NCI-H345 treated with DMSO at 0.1 percent for 48 hours (cell line): ENCODE measurements around the gene TCTA.

Experiments used
- DNase-seq: peaks from one replicate; lab custom pipeline; 2025; ENCODE audit not compliant: unreplicated experiment; lab: John Stamatoyannopoulos, UW

The TCTA gene

GRCh38 chr3:49410066-49410845 lies 2.0 kb upstream of the TCTA start:
- DNase-seq = no peak

GRCh38 chr3:49410846-49411534 lies 1.2 kb upstream of the TCTA start:
- no peak for DNase-seq

GRCh38 chr3:49411535-49411967 lies 672 bp upstream of the TCTA start:
- DNase-seq = no peak

- no peak for DNase-seq
Observed at GRCh38 chr3:49412632-49413337, 562 bp downstream of the TCTA start.

- no peak for DNase-seq
Observed at GRCh38 chr3:49413338-49413734, 1.1 kb downstream of the TCTA start.

DNA sequence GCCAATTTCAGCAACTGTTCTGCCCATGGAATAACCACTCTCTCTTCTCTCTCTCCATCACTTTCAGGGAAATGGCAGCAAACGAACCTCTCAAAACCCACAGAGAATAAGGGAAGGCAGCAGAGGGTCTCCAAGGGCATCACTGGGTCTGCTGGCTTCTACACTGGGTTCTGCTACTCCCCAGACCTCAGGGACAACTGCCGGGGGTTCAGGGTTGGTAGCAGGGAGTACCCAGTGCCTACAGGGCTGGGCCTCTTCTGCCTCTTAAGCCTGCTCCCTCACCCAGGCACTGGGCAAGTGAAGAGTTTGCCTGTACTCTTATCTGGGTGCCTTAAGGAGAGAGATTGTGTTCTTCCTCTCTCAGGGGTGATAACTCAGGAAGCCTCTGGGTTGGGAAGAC lies 2.5 kb downstream of the TCTA start:
- DNase-seq = no peak

- no peak for DNase-seq
Observed at GRCh38 chr3:49415931-49416601, 3.8 kb downstream of the TCTA start.

GRCh38 chr3:49416867-49417266 lies 4.6 kb downstream of the TCTA start:
- no peak for DNase-seq

DNA sequence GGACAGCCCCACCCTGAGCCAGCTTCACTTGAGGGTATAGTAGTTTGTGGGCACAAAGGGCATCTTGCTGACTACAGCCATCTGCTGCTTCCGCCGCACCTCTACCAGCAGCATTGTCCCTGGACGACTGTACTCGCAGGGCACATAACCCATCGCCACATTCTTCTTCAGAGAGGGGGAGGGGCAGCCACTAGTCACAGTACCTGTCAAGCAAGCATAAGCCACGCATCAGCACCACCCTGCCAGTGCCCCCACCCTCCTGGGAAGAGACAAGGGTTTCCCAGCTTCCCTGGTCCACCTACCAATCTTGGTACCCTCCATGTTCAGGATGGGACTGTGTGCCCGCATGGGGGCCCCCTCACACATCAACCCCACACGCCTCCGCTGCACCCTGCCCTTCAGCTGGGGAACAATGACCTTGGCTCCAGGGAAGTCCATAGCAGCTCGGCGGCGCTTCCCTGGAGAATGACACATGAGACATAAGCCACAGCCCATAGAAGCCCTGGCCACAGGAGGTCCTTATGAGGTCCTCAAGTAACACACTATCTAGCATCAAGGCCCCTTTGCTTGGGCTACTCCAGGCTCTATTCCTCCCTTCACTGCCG lies 5.4 kb downstream of the TCTA start:
- DNase-seq = no peak

DNA sequence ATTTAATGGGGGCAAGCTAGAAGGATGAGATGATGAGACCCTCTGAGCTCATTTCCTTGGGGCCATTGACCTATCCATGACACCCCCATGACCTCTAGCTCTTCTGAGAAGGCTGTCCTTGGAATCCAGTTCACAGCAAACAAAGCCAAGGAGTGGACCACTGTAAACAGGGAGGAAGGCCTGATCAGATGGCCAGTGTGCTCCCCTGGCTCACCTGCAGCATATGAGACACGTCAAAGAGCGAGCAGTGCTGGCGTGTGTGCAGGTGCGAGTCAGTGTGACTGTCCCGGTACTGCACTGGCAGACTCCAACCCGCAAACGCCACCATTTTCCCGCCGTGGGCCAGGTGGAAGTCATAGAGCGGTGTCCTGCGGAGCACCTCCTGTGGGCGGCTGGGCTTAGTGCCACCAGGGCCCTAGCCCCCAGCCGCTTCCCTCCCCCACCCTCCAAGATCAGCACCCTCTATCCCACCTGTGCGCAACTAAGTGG lies 9.7 kb downstream of the TCTA start:
- no peak for DNase-seq

GRCh38 chr3:49422379-49423248 lies 10.4 kb downstream of the TCTA start, which contains the start of gene AMT:
Gene AMT, minus strand, starts transcription at chr3:49422473. Its CDS starts 23 bp downstream, at chr3:49422450.
- no peak for DNase-seq

DNA sequence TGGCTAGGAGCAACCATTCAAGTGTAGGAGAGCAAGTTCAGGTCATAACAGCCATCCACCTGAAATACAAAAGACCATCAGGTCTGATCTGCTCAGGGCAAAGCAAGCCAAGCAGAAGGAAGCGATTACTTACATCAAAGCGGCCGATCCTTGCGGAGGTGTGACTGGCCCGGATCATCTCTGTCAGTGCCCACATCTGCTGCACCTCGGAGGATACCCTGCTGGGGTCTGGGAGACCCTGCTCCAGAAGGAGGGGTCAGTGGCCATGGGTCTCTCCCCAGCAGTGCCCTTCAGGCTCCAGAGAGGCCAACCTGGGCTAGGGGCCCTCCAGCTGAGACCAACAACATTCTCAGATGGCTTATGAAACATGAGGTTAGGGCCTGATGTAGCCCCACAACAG lies 12.6 kb downstream of the TCTA start:
- DNase-seq = no peak

- DNase-seq = no peak
Observed at GRCh38 chr3:49427586-49427985, 15.4 kb downstream of the TCTA start.

- DNase-seq = no peak
Observed at GRCh38 chr3:49428752-49429080, 16.5 kb downstream of the TCTA start.

DNA sequence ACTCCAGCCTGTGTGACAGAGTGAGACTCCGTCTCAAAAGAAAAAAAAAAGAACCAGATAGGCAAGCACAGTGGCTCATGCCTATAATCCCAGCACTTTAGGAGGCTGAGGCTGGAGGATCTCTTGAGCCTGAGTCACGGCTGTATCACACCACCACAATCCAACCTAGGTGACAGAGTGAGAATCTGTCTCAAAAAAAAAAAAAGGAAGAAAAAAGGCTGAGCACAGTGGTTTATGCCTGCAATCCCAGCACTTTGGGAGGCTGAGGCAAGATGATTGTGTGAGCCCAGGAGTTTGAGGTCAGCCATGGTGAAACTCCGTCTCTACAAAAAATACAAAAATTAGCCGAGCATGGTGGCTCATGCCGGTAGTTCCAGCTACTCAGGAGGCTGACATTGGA lies 22.5 kb downstream of the TCTA start:
- DNase-seq = no peak

DNA sequence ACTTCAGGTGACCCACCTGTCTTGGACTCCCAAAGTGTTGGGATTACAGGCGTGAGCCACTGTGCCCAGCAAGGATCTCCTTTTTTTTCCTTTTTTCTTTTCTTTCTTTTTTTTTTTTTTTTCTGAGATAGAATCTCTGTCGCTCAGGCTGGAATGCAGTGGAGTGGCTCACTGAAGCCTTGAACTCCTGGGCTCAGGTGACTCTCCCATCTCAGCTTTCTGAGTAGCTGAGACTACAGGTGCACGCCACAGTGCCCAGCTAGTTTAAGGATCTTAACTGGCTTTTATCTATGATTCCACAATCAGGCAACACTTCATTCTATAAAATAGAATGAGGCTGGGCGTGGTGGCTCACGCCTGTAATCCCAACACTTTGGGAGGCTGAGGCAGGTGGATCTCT lies 33.2 kb downstream of the TCTA start:
- no peak for DNase-seq

DNA sequence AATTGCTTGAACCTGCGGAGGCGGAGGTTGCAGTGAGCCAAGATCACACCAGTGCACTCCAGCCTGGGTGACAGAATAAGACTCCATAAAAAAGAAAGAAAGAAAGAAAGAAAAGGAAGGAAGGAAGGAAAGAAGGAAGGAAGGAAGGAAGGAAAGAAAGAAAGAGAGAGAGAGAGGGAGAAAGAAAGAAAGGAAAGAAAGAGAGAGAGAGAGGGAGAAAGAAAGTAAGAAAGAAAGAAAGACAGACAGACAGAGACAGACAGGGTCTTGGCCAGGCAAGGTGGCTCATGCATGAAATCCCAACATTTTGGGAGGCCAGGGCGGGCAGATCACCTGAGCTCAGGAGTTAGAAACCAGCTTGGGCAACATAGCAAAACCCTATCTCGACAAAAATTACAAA lies 41.4 kb downstream of the TCTA start:
- DNase-seq = no peak

GRCh38 chr3:49454458-49454857 lies 42.2 kb downstream of the TCTA start:
- DNase-seq = no peak

DNA sequence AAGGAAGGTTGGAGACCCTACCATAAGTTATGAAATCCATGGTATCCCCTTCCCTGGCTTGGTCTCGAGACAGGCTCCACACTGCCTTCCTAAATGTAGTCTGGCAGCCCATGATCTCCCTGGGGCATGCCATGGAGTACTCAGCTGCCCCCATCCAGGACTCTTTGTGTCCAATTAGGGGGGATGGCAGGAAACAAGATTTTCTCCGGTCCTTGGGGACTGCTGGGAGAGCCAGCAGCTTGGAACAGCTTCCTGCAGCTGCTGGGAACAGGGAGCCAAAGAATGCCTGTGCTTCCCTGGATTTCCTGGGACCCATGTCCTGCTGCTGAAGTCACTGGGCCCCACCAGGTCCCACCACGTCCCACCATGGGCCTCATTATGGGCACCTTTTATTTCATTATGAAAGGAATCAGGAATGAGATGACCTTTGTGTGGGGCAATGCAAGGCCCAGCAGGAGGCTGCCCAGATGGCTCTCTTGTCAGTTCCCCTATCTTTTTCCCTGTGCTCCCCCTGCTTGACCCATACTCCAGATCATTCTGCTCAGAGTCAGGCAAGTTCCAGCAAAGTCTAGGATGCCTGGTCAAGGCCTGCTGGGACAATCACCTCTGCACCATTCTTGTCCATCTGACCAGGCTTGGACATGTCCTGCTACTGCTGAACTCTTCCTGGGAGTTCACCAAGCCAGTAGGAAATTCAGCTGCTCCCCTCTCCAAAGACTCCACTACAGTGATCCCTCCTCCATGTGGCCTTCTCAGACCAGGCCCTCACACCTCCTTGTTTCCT lies 42.9 kb downstream of the TCTA start:
- no peak for DNase-seq
